Cardiac muscle cell (in vitro differentiated cells and primary cell): ENCODE measurements around the gene ARHGEF37. TPM values are rescaled to one million over a fixed set of nuclear protein-coding genes. Genes with fewer than 3 reads are reported as not detected.

Source experiments
- DNase-seq, 2 donors: peaks; one replicate each; pipeline versions ENCODE4 v3.0.0 to v3.0.0-alpha.2; 2010 to 2017; ENCODE audit warnings: low read depth in 1 of 2, low spot score in 1 of 2
- H3K27ac ChIP-seq: fragments of 200-600 bp; sonication (generic); 2 replicates; pipeline ENCODE4 v1.5.1; 2016
- H3K27me3 ChIP-seq: fragments of 200-600 bp; sonication (generic); 2 replicates; pipeline ENCODE4 v1.6.0; 2016; ENCODE audit warnings: control low read depth
- H3K36me3 ChIP-seq: fragments of 200-600 bp; sonication (generic); 2 replicates; pipeline ENCODE4 v1.5.1; 2016; ENCODE audit warnings: control low read depth
- H3K4me1 ChIP-seq: fragments of 200-600 bp; sonication (generic); 2 replicates; pipeline ENCODE4 v1.8.1; 2017; ENCODE audit warnings: low read depth, mild to moderate bottlenecking, mixed run types
- H3K4me3 ChIP-seq: fragments of 200-600 bp; sonication (generic); 2 replicates; pipeline ENCODE4 v1.5.1; 2016; ENCODE audit warnings: mild to moderate bottlenecking
- H3K9me3 ChIP-seq: fragments of 200-600 bp; sonication (generic); 2 replicates; pipeline ENCODE4 v1.5.1; 2017; ENCODE audit warnings: low read depth, mild to moderate bottlenecking, control low read depth
- polyA plus RNA-seq: library from polyadenylated mRNA; unstranded; fragments of >200 nt; fragmentation: Nextera tagmentation; extraction: Ambion mirVana; gene quantifications from 2 replicates; pipeline ENCODE4 v1.2.1, GENCODE V29; 2016
- total RNA-seq: library from RNA; depleted of rRNA; stranded (reverse); fragments of >200 nt; gene quantifications from 2 replicates; pipeline ENCODE4 v1.2.3, GENCODE V29; 2016
- TF ChIP-seq, protein P1 (sequence below): IDR thresholded peaks from 2 replicates; pipeline ENCODE4 v1.5.1; 2012; ENCODE audit warnings: low read depth, mild to moderate bottlenecking, low read length

ARHGEF37 gene
- total and polyA plus RNA-seq, 2 experiments from 2014 or later = 4.2 to 6.3 TPM

DNA sequence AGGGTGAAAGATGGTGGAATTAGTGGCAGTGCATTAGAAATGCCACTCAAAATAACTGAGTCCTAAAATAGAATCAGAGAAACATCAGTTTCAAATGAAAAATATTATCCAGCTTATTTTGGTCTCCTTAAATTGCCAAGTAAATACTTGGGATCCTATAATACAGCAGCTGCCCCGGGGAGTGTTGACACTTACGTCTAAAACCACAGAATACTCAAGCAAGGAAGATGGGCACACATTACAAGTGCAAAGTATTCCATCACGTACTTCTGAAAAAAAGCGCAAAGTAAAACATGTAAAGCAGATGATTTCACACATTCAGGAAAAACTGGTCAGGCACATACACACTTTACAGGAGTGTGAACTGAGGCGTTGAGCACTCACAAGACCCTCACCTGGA lies 2.4 kb upstream of the ARHGEF37 start:
- Histone ChIP-seq H3K27me3 (peaks cover 9% of the 10 kb centered on the region), H3K9me3 (no peaks in the 10 kb centered on the region), H3K4me3 (no peak overlapping the region), H3K36me3 (no peaks in the 10 kb centered on the region), H3K4me1 (peaks cover 5% of the 10 kb centered on the region), H3K27ac (no peak overlapping the region)
- TF ChIP-seq, protein P1, sequence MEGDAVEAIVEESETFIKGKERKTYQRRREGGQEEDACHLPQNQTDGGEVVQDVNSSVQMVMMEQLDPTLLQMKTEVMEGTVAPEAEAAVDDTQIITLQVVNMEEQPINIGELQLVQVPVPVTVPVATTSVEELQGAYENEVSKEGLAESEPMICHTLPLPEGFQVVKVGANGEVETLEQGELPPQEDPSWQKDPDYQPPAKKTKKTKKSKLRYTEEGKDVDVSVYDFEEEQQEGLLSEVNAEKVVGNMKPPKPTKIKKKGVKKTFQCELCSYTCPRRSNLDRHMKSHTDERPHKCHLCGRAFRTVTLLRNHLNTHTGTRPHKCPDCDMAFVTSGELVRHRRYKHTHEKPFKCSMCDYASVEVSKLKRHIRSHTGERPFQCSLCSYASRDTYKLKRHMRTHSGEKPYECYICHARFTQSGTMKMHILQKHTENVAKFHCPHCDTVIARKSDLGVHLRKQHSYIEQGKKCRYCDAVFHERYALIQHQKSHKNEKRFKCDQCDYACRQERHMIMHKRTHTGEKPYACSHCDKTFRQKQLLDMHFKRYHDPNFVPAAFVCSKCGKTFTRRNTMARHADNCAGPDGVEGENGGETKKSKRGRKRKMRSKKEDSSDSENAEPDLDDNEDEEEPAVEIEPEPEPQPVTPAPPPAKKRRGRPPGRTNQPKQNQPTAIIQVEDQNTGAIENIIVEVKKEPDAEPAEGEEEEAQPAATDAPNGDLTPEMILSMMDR = no peak
- no peak for DNase-seq

DNA sequence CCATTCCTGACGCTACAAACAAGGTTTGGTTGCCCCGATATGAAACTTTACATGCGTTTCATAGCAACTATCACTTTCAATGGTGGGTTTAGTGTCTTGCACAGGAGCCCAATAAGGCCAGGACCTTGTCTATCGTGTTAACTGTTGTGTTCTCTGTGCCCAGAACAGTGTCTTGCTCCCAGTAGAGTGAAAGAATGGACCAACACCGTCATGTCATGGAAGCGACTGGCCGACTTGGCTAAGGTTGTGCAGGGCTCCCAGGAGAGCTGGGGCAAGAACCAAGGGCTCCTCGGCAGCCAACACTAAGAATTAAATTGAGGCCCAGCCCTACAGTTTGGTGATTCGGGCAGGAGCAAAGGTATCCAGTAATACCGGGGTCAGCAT lies 498 bp upstream of the ARHGEF37 start:
- TF ChIP-seq, protein P1 = no peak
- Histone ChIP-seq H3K4me1 (peaks cover 5% of the 10 kb centered on the region), H3K9me3 (no peaks in the 10 kb centered on the region), H3K4me3 (peak overlapping the region; percentile 32), H3K27ac (no peak overlapping the region), H3K36me3 (no peaks in the 10 kb centered on the region), H3K27me3 (peaks cover 6% of the 10 kb centered on the region)
- DNase-seq = no peak

DNA sequence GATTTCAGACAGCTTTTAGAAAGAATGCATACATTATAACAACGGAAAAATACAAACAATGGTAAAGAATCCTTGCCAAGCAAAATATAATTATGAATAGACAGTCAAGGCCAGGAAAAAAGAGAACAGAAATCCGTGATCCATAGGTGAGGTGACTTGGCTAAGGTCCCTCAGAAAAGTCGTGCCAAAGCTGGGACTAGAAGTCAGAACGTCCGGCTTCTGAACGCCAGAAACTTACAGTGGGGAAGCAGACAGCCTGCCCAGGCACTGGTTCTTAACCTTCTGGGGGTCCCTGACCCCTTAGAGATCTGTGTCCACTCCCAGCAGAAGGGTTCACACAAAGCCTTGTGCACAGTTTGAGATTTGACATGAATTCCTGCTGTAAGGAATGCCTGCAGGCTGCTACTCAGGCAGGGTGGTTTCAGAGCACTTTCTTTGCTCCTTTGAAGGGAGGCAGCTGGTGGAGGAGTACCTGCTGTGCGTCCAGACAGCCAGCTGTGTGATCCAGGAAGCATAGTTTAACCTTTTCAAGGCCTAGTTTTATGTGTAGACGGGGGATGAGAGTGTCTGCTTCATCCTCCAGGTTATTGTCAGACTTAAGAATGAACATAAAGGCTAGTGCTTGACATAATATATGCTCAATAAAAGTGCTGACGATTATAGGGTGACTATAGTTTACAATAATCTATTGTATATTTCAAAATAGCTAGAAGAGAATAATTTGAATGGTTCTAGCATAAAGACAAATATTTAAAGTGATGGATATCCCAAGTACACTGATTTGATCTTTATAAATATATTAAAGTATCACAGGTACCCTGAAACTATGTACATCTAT lies 852 bp downstream of the ARHGEF37 start:
- H3K4me3 ChIP-seq = no peak overlapping the region
- peaks cover 6% of the 10 kb centered on the region for H3K27me3 ChIP-seq
- DNase-seq = peak; percentile 19 to 41
- peaks cover 5% of the 10 kb centered on the region for H3K4me1 ChIP-seq
- TF ChIP-seq, protein P1 = no peak
- no peak overlapping the region for H3K27ac ChIP-seq
- H3K9me3 ChIP-seq = no peaks in the 10 kb centered on the region
- H3K36me3 ChIP-seq = no peaks in the 10 kb centered on the region

DNA sequence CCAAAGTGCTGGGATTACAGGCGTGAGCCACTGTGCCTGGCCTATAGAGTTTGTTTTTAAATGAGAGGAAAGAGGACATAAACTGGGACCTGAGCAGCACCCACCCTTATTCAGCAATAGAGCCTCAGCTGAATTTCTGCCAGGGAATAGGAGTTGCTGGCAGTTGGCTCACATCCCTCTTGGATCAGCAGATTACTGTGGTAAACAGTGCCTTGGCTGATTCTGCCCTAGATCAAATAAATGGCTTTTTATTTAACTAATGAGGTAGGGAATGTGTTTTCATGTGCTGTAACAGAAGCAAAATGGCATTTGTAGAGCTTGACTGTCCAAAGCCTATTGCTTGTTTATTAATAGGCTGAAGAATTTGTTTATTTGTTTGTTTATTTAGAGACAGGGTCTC lies 2.1 kb downstream of the ARHGEF37 start:
- no peak overlapping the region for H3K4me3 ChIP-seq

DNA sequence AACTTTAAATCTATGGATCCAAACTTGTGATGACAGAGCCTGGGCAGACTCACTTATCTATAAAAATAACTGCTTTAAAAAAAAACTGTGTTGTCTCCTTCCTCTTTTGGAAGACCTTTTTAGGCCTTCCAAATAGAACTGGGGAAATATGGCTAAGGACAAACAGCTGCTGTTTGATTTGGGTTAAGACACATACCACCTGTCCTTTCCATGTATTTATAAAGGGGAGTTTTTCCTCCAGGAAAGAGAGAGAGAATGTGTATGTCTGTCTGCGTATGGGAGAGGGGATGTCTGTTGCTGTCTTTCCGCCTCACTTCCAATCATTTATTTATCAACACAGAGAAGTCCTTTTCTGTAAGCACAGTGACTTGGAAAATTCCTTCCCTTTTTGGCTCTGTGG lies 2.8 kb downstream of the ARHGEF37 start:
- TF ChIP-seq, protein P1 = no peak

More for the DNA sequence above, 2.1 kb downstream of the ARHGEF37 start:
- Histone ChIP-seq H3K27me3 (peaks cover 6% of the 10 kb centered on the region), H3K27ac (no peak overlapping the region), H3K9me3 (no peaks in the 10 kb centered on the region), H3K4me1 (peaks cover 5% of the 10 kb centered on the region), H3K36me3 (no peaks in the 10 kb centered on the region)
- DNase-seq = peak in 1 of 2 donors; percentile 38
- TF ChIP-seq, protein P1 = no peak

More for the DNA sequence above, 2.8 kb downstream of the ARHGEF37 start:
- peaks cover 3% of the 10 kb centered on the region for H3K4me1 ChIP-seq
- H3K27me3 ChIP-seq = peaks cover 6% of the 10 kb centered on the region
- no peak overlapping the region for H3K4me3 ChIP-seq
- no peak overlapping the region for H3K27ac ChIP-seq
- H3K36me3 ChIP-seq = no peaks in the 10 kb centered on the region
- no peak for DNase-seq
- H3K9me3 ChIP-seq = no peaks in the 10 kb centered on the region
